Measurements from ENCODE around the gene TEKT5. TPM values are rescaled to one million over a fixed set of nuclear protein-coding genes. Genes with fewer than 3 reads are reported as not detected.

Gene TEKT5
- total RNA-seq, 1 donor from 2014 or later = 0.07 TPM

DNA sequence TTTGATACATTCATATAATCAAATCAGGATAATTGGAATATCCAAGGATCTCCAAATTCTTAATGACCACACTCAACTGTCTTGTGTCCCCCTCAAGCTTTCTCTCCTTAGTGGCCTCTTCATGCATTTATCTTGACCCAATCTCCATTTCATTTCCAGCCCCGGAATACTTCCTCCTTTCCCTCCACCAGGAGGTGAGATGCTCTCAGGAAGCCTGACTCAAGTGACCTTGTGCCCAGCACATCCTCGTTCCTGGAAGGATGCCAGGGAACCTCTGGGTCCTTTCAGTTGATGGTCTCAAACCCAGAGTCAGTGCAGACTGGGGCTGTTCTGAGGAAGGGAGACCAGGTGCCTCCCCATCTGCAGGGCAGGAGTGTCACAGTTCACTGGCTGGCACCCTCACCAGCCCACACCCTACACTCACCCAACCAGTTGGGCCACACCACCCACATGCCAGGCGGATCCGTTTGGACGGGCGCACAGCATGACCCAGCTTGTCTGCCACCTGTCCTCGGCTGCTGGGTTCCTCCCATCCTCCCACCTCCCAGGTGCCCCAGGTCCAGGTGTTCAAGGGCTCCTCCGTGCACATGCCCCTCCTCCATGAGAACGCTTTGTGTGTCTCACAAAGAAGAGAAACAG, 100.3 kb downstream of the TEKT5 start:
- Histone ChIP-seq H3F3A (ENCODE audit: low read depth) (peaks cover 2% of the 10 kb centered on the region), H3K27me3 (no peaks in the 10 kb centered on the region), H3K4me1 (peaks cover 15% of the 10 kb centered on the region), H3K79me2 (ENCODE audit: low read depth) (no peaks in the 10 kb centered on the region), H3K36me3 (no peaks in the 10 kb centered on the region), H3K9me3 (ENCODE audit: low read depth) (no peaks in the 10 kb centered on the region), H3K4me2 (no peak overlapping the region), H3K4me3 (no peak overlapping the region), H3K9ac (no peak overlapping the region), H4K20me1 (ENCODE audit: low read depth) (no peaks in the 10 kb centered on the region), H3K27ac (no peak overlapping the region), H2AFZ (replicated peaks) (no peak overlapping the region)
- H3K27me3 Mint-ChIP-seq (ENCODE audit: insufficient read depth, low read depth) = peaks cover 8% of the 10 kb centered on the region
- TF ChIP-seq EZH2phosphoT487 (IDR thresholded peaks at IDR 0.05) (no peak), EZH2 (IDR thresholded peaks at IDR 0.05) (no peak), CTCF (IDR thresholded peaks at IDR 0.05) (no peak)
- no peak for DNase-seq (ENCODE audit: low spot score)
- H3K36me3 Mint-ChIP-seq = no peaks in the 10 kb centered on the region
- H3K4me1 Mint-ChIP-seq = peaks cover 10% of the 10 kb centered on the region
- H3K27ac Mint-ChIP-seq = no peak overlapping the region
- H3K4me3 Mint-ChIP-seq = no peak overlapping the region
- no peaks in the 10 kb centered on the region for H3K9me3 Mint-ChIP-seq

- Histone ChIP-seq H3K4me1 (peaks cover 26% of the 10 kb centered on the region), H3F3A (ENCODE audit: low read depth) (peaks cover 8% of the 10 kb centered on the region), H4K20me1 (ENCODE audit: low read depth) (no peaks in the 10 kb centered on the region), H3K27me3 (no peaks in the 10 kb centered on the region), H3K9me3 (ENCODE audit: low read depth) (no peaks in the 10 kb centered on the region), H3K9ac (no peak overlapping the region), H3K4me2 (no peak overlapping the region), H3K4me3 (no peak overlapping the region), H3K36me3 (no peaks in the 10 kb centered on the region), H2AFZ (replicated peaks) (no peak overlapping the region), H3K79me2 (ENCODE audit: low read depth) (no peaks in the 10 kb centered on the region), H3K27ac (no peak overlapping the region)
- no peak overlapping the region for H3K4me3 Mint-ChIP-seq
- no peaks in the 10 kb centered on the region for H3K36me3 Mint-ChIP-seq
- no peak for TF ChIP-seq EZH2phosphoT487 (IDR thresholded peaks at IDR 0.05)
- no peak for TF ChIP-seq EZH2 (IDR thresholded peaks at IDR 0.05)
- TF ChIP-seq CTCF (IDR thresholded peaks at IDR 0.05) = no peak
- H3K27ac Mint-ChIP-seq = no peak overlapping the region
- no peak for DNase-seq (ENCODE audit: low spot score)
- peaks cover 7% of the 10 kb centered on the region for H3K27me3 Mint-ChIP-seq (ENCODE audit: insufficient read depth, low read depth)
- H3K4me1 Mint-ChIP-seq = peaks cover 24% of the 10 kb centered on the region
- H3K9me3 Mint-ChIP-seq = no peaks in the 10 kb centered on the region
These were observed 102.1 kb downstream of the TEKT5 start for GRCh38 chr16:10592611-10593010.

- Mint-ChIP-seq H3K27me3 (ENCODE audit: insufficient read depth, low read depth) (peaks cover 7% of the 10 kb centered on the region), H3K36me3 (no peaks in the 10 kb centered on the region), H3K27ac (no peak overlapping the region), H3K9me3 (no peaks in the 10 kb centered on the region), H3K4me3 (no peak overlapping the region), H3K4me1 (peaks cover 24% of the 10 kb centered on the region)
- Histone ChIP-seq H3F3A (ENCODE audit: low read depth) (peaks cover 8% of the 10 kb centered on the region), H3K36me3 (no peaks in the 10 kb centered on the region), H3K27me3 (no peaks in the 10 kb centered on the region), H3K4me3 (no peak overlapping the region), H3K9me3 (ENCODE audit: low read depth) (no peaks in the 10 kb centered on the region), H3K27ac (no peak overlapping the region), H3K9ac (no peak overlapping the region), H4K20me1 (ENCODE audit: low read depth) (no peaks in the 10 kb centered on the region), H3K79me2 (ENCODE audit: low read depth) (no peaks in the 10 kb centered on the region), H3K4me1 (peaks cover 26% of the 10 kb centered on the region), H2AFZ (replicated peaks) (no peak overlapping the region), H3K4me2 (no peak overlapping the region)
- DNase-seq (ENCODE audit: low spot score) = no peak
- no peak for TF ChIP-seq EZH2 (IDR thresholded peaks at IDR 0.05)
- TF ChIP-seq CTCF (IDR thresholded peaks at IDR 0.05) = no peak
- TF ChIP-seq EZH2phosphoT487 (IDR thresholded peaks at IDR 0.05) = no peak
These were observed 104.4 kb downstream of the TEKT5 start for GRCh38 chr16:10590342-10590741.
